Measurements from ENCODE around the gene PRUNE2. TPM values are rescaled to one million over a fixed set of nuclear protein-coding genes. Genes with fewer than 3 reads are reported as not detected.

Gene PRUNE2
- total and polyA plus RNA-seq, 4 donors = 1.3 to 4.5 (median 1.6) TPM

- WGBS = 80% methylated on average over 1 of the region's 1 CpG
- TF ChIP-seq FOXA2 (IDR thresholded peaks at IDR 0.05) = no peak
- no peak for TF ChIP-seq HNF4A (conservative IDR thresholded peaks at IDR 0.05)
- no peak for TF ChIP-seq JUND (IDR thresholded peaks at IDR 0.05)
- no peak for TF ChIP-seq EGR1 (IDR thresholded peaks at IDR 0.05; ENCODE audit: low read depth in 2 of 2)
- no peak for TF ChIP-seq MAX (IDR thresholded peaks at IDR 0.05)
- TF ChIP-seq FOXA1 (IDR thresholded peaks at IDR 0.05) = no peak
- no peak for TF ChIP-seq YY1 (IDR thresholded peaks at IDR 0.05)
- TF ChIP-seq RXRA (IDR thresholded peaks at IDR 0.05) = no peak
- TF ChIP-seq SP1 (IDR thresholded peaks at IDR 0.05) = no peak
- TF ChIP-seq RAD21 (IDR thresholded peaks at IDR 0.05) = no peak
- no peak for TF ChIP-seq TAF1 (conservative IDR thresholded peaks at IDR 0.05)
- no peak for TF ChIP-seq ZBTB33 (IDR thresholded peaks at IDR 0.05)
- TF ChIP-seq GABPA (IDR thresholded peaks at IDR 0.05 in 1 of 2, conservative IDR thresholded peaks at IDR 0.05 in 1 of 2) = no peak
- TF ChIP-seq, protein P1, sequence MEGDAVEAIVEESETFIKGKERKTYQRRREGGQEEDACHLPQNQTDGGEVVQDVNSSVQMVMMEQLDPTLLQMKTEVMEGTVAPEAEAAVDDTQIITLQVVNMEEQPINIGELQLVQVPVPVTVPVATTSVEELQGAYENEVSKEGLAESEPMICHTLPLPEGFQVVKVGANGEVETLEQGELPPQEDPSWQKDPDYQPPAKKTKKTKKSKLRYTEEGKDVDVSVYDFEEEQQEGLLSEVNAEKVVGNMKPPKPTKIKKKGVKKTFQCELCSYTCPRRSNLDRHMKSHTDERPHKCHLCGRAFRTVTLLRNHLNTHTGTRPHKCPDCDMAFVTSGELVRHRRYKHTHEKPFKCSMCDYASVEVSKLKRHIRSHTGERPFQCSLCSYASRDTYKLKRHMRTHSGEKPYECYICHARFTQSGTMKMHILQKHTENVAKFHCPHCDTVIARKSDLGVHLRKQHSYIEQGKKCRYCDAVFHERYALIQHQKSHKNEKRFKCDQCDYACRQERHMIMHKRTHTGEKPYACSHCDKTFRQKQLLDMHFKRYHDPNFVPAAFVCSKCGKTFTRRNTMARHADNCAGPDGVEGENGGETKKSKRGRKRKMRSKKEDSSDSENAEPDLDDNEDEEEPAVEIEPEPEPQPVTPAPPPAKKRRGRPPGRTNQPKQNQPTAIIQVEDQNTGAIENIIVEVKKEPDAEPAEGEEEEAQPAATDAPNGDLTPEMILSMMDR (IDR thresholded peaks at IDR 0.05; ENCODE audit: low read depth, low read length, missing input control) = no peak
- no peak for TF ChIP-seq NR2F2 (IDR thresholded peaks at IDR 0.05)
- TF ChIP-seq, protein P2, sequence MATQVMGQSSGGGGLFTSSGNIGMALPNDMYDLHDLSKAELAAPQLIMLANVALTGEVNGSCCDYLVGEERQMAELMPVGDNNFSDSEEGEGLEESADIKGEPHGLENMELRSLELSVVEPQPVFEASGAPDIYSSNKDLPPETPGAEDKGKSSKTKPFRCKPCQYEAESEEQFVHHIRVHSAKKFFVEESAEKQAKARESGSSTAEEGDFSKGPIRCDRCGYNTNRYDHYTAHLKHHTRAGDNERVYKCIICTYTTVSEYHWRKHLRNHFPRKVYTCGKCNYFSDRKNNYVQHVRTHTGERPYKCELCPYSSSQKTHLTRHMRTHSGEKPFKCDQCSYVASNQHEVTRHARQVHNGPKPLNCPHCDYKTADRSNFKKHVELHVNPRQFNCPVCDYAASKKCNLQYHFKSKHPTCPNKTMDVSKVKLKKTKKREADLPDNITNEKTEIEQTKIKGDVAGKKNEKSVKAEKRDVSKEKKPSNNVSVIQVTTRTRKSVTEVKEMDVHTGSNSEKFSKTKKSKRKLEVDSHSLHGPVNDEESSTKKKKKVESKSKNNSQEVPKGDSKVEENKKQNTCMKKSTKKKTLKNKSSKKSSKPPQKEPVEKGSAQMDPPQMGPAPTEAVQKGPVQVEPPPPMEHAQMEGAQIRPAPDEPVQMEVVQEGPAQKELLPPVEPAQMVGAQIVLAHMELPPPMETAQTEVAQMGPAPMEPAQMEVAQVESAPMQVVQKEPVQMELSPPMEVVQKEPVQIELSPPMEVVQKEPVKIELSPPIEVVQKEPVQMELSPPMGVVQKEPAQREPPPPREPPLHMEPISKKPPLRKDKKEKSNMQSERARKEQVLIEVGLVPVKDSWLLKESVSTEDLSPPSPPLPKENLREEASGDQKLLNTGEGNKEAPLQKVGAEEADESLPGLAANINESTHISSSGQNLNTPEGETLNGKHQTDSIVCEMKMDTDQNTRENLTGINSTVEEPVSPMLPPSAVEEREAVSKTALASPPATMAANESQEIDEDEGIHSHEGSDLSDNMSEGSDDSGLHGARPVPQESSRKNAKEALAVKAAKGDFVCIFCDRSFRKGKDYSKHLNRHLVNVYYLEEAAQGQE (IDR thresholded peaks at IDR 0.05) = no peak
- no peak for TF ChIP-seq ATF3 (IDR thresholded peaks at IDR 0.05)
- TF ChIP-seq HNF4G (IDR thresholded peaks at IDR 0.05) = no peak
- H3K9me3 ChIP-seq (ENCODE audit: control insufficient read depth in 4 of 4, low read length in 3 of 4) = no peaks in the 10 kb centered on the region
These were observed 106.4 kb downstream of the PRUNE2 start for GRCh38 chr9:76799473-76799872.

More at GRCh38 chr9:76799473-76799872, 106.4 kb downstream of the PRUNE2 start:
- H3K9ac ChIP-seq (ENCODE audit: low read depth in 1 of 2, low read length in 2 of 2) = no peak overlapping the region
- no peak for DNase-seq (ENCODE audit: low spot score)
- H3K36me3 ChIP-seq (ENCODE audit: control insufficient read depth in 4 of 4, insufficient read depth in 3 of 4, low read depth in 1 of 4, low read length in 3 of 4) = no peaks in the 10 kb centered on the region
- H3K4me1 ChIP-seq (ENCODE audit: control insufficient read depth in 4 of 4, insufficient read depth in 4 of 4, low read length in 3 of 4) = no peaks in the 10 kb centered on the region
- H3K27me3 ChIP-seq (ENCODE audit: control insufficient read depth in 4 of 4, insufficient read depth in 4 of 4, low read length in 3 of 4) = no peaks in the 10 kb centered on the region
- H3K4me3 ChIP-seq (ENCODE audit: low read depth in 1 of 3, low read length in 3 of 3) = no peak overlapping the region
- no peak overlapping the region for H3K27ac ChIP-seq (ENCODE audit: low read depth in 1 of 2, low read length in 2 of 2)
